Liver (tissue), 9 donors: ENCODE measurements around the gene EXOC7. TPM values are rescaled to one million over a fixed set of nuclear protein-coding genes. Genes with fewer than 3 reads are reported as not detected.

ENCODE experiments used
- DNase-seq: peaks from one replicate; pipeline ENCODE4 v3.0.0-alpha.2; 2017; ENCODE audit warnings: low spot score
- H3K27ac ChIP-seq, 2 donors: one replicate each; pipeline ENCODE4 v1.7.0; 2013; ENCODE audit warnings: inconsistent platforms in 2 of 2, low read length in 2 of 2, control low read depth in 1 of 2, low read depth in 1 of 2, mild to moderate bottlenecking in 1 of 2
- H3K27me3 ChIP-seq, 4 donors: one replicate each; pipeline versions ENCODE4 v1.6.1 to v1.7.0; 2013; ENCODE audit warnings: low read length in 3 of 4, inconsistent platforms in 1 of 4, mild to moderate bottlenecking in 1 of 4, moderate library complexity in 1 of 4; ENCODE audit not compliant: control insufficient read depth in 4 of 4, insufficient read depth in 4 of 4
- H3K36me3 ChIP-seq, 4 donors: one replicate each; pipeline versions ENCODE4 v1.6.1 to v1.7.0; 2013; ENCODE audit warnings: low read length in 3 of 4, mild to moderate bottlenecking in 3 of 4, low read depth in 1 of 4, moderate library complexity in 1 of 4; ENCODE audit not compliant: control insufficient read depth in 4 of 4, insufficient read depth in 3 of 4
- H3K4me1 ChIP-seq, 4 donors: one replicate each; pipeline versions ENCODE4 v1.6.1 to v1.7.0; 2013; ENCODE audit warnings: low read length in 3 of 4, mild to moderate bottlenecking in 3 of 4, moderate library complexity in 1 of 4; ENCODE audit not compliant: control insufficient read depth in 4 of 4, insufficient read depth in 4 of 4
- H3K4me3 ChIP-seq, 3 donors: one replicate each; pipeline versions ENCODE4 v1.6.1 to v1.7.0; 2013; ENCODE audit warnings: low read length in 3 of 3, control low read depth in 1 of 3, low read depth in 1 of 3, mild to moderate bottlenecking in 1 of 3
- H3K9ac ChIP-seq, 2 donors: one replicate each; pipeline ENCODE4 v1.7.0; 2013; ENCODE audit warnings: low read length in 2 of 2, mild to moderate bottlenecking in 2 of 2, moderate library complexity in 2 of 2, control low read depth in 1 of 2, low read depth in 1 of 2
- H3K9me3 ChIP-seq, 4 donors: one replicate each; pipeline versions ENCODE4 v1.6.1 to v1.7.0; 2013; ENCODE audit warnings: low read length in 3 of 4; ENCODE audit not compliant: control insufficient read depth in 4 of 4
- ATF3 ChIP-seq: IDR thresholded peaks from 2 replicates; pipeline ENCODE4 v1.6.1; 2016; ENCODE audit warnings: antibody characterized with exemption
- EGR1 ChIP-seq, 2 donors: IDR thresholded peaks; 2 replicates each; pipeline ENCODE4 v1.6.1; 2016 to 2018; ENCODE audit warnings: antibody characterized with exemption in 2 of 2, low read depth in 2 of 2
- FOXA1 ChIP-seq: IDR thresholded peaks from 2 replicates; pipeline ENCODE4 v1.6.1; 2016; ENCODE audit warnings: antibody characterized with exemption
- FOXA2 ChIP-seq: IDR thresholded peaks from 2 replicates; pipeline ENCODE4 v1.6.1; 2016; ENCODE audit warnings: antibody characterized with exemption
- GABPA ChIP-seq, 2 donors: IDR thresholded peaks in 1 of 2; conservative IDR thresholded peaks in 1 of 2; 2 replicates each; pipeline ENCODE4 v1.6.1; 2016; ENCODE audit warnings: antibody characterized with exemption in 2 of 2, mild to moderate bottlenecking in 1 of 2, moderate library complexity in 1 of 2
- HNF4A ChIP-seq, 2 donors: conservative IDR thresholded peaks; 2 replicates each; pipeline ENCODE4 v1.6.1; 2016; ENCODE audit warnings: antibody characterized with exemption in 2 of 2, mild to moderate bottlenecking in 2 of 2
- HNF4G ChIP-seq: IDR thresholded peaks from 2 replicates; pipeline ENCODE4 v1.6.1; 2016; ENCODE audit warnings: antibody characterized with exemption
- JUND ChIP-seq, 2 donors: IDR thresholded peaks; 2 replicates each; pipeline ENCODE4 v1.6.1; 2016; ENCODE audit warnings: antibody characterized with exemption in 2 of 2
- NR2F2 ChIP-seq: IDR thresholded peaks from 2 replicates; pipeline ENCODE4 v1.6.1; 2016; ENCODE audit warnings: antibody characterized with exemption
- RAD21 ChIP-seq, 2 donors: IDR thresholded peaks; 2 replicates each; pipeline ENCODE4 v1.6.1; 2016; ENCODE audit warnings: antibody characterized with exemption in 2 of 2, mild to moderate bottlenecking in 2 of 2
- REST ChIP-seq: IDR thresholded peaks from 2 replicates; pipeline ENCODE4 v1.6.1; 2016; ENCODE audit warnings: antibody characterized with exemption, mild to moderate bottlenecking
- RXRA ChIP-seq, 2 donors: IDR thresholded peaks; 2 replicates each; pipeline ENCODE4 v1.6.1; 2017 to 2018; ENCODE audit warnings: antibody characterized with exemption in 2 of 2, mild to moderate bottlenecking in 1 of 2
- SP1 ChIP-seq: IDR thresholded peaks from 2 replicates; pipeline ENCODE4 v1.6.1; 2018; ENCODE audit warnings: antibody characterized with exemption, mild to moderate bottlenecking
- TAF1 ChIP-seq: conservative IDR thresholded peaks from 2 replicates; pipeline ENCODE4 v1.6.1; 2016; ENCODE audit warnings: antibody characterized with exemption, mild to moderate bottlenecking
- YY1 ChIP-seq: IDR thresholded peaks from 2 replicates; pipeline ENCODE4 v1.6.1; 2016; ENCODE audit warnings: antibody characterized with exemption, mild to moderate bottlenecking
- WGBS: extraction: QIAGEN DNeasy Blood & Tissue Kit; methylation state at CpG from one replicate; pipeline ENCODE4 v1.1.7; 2013; 5-methylcytosine and 5-hydroxymethylcytosine counted together
- polyA plus RNA-seq, 2 donors: library from polyadenylated mRNA; stranded (reverse) in 1 of 2; unstranded in 1 of 2; fragments of 200-250 nt in 1 of 2; fragments of >200 nt in 1 of 2; fragmentation: Nextera tagmentation in 1 of 2; extraction: Ambion mirVana in 1 of 2; gene quantifications; one replicate each; pipeline versions ENCODE4 v1.2.1 to v1.2.3, GENCODE V29; 2013 to 2015
- total RNA-seq, 2 donors: library from RNA; depleted of rRNA; stranded (reverse); fragments of >200 nt; gene quantifications; one replicate each; pipeline ENCODE4 v1.2.3, GENCODE V29; 2014
- TF ChIP-seq, protein P1 (sequence below): IDR thresholded peaks from 2 replicates; pipeline ENCODE4 v1.6.1; 2016; ENCODE audit warnings: antibody characterized with exemption
- donor health status: healthy.
- donor health status: healthy.
- donor health status: healthy.
- donor health status: healthy.
- donor health status: healthy.

The EXOC7 gene
- total and polyA plus RNA-seq, 4 donors = 28.0 to 64.8 (median 38.2) TPM

- no peak overlapping the region for H3K9ac ChIP-seq
- no peaks in the 10 kb centered on the region for H3K9me3 ChIP-seq
- no peak for DNase-seq
- no peak overlapping the region for H3K4me3 ChIP-seq
- H3K4me1 ChIP-seq = peaks cover 10 to 49% (median 23%) of the 10 kb centered on the region in 4 donors
- no peaks in the 10 kb centered on the region for H3K36me3 ChIP-seq
- 6% methylated on average over 48 of the region's 48 CpGs for WGBS
- peaks cover 0 to 20% (median 9%) of the 10 kb centered on the region in 4 donors for H3K27me3 ChIP-seq
- TF ChIP-seq RAD21 (IDR thresholded peaks at IDR 0.05) (no peak), EGR1 (IDR thresholded peaks at IDR 0.05; ENCODE audit: low read depth in 2 of 2) (no peak), REST (no peak), GABPA (IDR thresholded peaks at IDR 0.05 in 1 of 2, conservative IDR thresholded peaks at IDR 0.05 in 1 of 2) (no peak), SP1 (no peak), NR2F2 (no peak)
- H3K27ac ChIP-seq = no peak overlapping the region
These were observed 28.0 kb downstream of the EXOC7 start for GRCh38 chr17:76075364-76076145.

DNA sequence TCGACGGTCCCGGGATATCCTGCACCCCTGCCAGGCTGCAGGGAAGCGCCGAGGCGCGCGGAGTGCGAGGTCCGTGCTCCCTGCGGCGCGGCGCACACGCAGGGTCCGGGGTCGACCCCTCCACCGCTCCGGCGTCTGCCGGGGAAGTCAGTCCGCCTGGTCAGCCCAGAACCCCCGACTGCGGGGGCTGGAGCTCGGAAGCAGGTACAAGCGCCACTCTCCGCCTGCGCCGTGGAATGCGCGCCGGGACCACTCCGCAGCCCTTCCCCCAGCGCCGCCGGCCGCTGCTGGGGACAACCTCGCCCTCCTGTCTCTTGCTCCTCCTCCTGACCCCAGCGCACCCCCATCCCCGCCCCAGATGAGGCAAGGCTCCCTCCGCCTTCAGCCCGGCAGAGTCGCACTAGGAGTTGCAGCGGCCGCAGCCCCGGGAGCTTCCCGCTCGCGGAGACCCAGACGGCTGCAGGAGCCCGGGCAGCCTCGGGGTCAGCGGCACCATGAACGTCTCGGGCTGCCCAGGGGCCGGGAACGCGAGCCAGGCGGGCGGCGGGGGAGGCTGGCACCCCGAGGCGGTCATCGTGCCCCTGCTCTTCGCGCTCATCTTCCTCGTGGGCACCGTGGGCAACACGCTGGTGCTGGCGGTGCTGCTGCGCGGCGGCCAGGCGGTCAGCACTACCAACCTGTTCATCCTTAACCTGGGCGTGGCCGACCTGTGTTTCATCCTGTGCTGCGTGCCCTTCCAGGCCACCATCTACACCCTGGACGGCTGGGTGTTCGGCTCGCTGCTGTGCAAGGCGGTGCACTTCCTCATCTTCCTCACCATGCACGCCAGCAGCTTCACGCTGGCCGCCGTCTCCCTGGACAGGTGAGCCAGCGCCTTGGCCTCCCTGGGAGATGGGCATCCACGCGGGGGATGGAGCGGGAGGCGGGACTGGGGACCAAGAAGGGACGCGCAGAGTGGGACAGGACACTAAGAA lies 28.9 kb downstream of the EXOC7 start, which contains the start of gene GALR2:
Gene GALR2 (plus strand): TSS at position 392 of the 974 bp plus-strand sequence. CDS start 103 bp downstream, at position 495.
- 5% methylated on average over 92 of the region's 92 CpGs for WGBS
- peaks cover 0 to 20% (median 9%) of the 10 kb centered on the region in 4 donors for H3K27me3 ChIP-seq
- no peak for DNase-seq

More for the DNA sequence above, 28.9 kb downstream of the EXOC7 start, which contains the start of gene GALR2:
- Histone ChIP-seq H3K36me3 (no peaks in the 10 kb centered on the region), H3K4me1 (peaks cover 14 to 57% (median 26%) of the 10 kb centered on the region in 4 donors), H3K9ac (no peak within 1 kb of the TSS), H3K27ac (no peak within 1 kb of the TSS), H3K4me3 (no peak within 1 kb of the TSS), H3K9me3 (no peaks in the 10 kb centered on the region)
- no peak for TF ChIP-seq FOXA2
- no peak for TF ChIP-seq SP1
- TF ChIP-seq TAF1 = no peak
- no peak for TF ChIP-seq HNF4G
- TF ChIP-seq ATF3 = no peak
- TF ChIP-seq FOXA1 = no peak
- TF ChIP-seq GABPA (IDR thresholded peaks at IDR 0.05 in 1 of 2, conservative IDR thresholded peaks at IDR 0.05 in 1 of 2) = no peak
- no peak for TF ChIP-seq RAD21 (IDR thresholded peaks at IDR 0.05)
- no peak for TF ChIP-seq HNF4A (conservative IDR thresholded peaks at IDR 0.05)
- TF ChIP-seq NR2F2 = no peak
- TF ChIP-seq RXRA (IDR thresholded peaks at IDR 0.05) = no peak
- no peak for TF ChIP-seq JUND (IDR thresholded peaks at IDR 0.05)
- TF ChIP-seq, protein P1, sequence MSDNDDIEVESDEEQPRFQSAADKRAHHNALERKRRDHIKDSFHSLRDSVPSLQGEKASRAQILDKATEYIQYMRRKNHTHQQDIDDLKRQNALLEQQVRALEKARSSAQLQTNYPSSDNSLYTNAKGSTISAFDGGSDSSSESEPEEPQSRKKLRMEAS = no peak
- no peak for TF ChIP-seq REST
- TF ChIP-seq YY1 = no peak
- no peak for TF ChIP-seq EGR1 (IDR thresholded peaks at IDR 0.05; ENCODE audit: low read depth in 2 of 2)
